NCI-H1092 (cell line): Measurements from ENCODE around the gene INO80D.
"Not testable (repeated sequence)": the region's sequence is repeated elsewhere in the genome, so short reads cannot be mapped to it uniquely, and the experiment has no call there.

Experiments
- DNase-seq: peaks from one replicate; lab custom pipeline; 2025; lab: John Stamatoyannopoulos, UW

INO80D gene, protein sequence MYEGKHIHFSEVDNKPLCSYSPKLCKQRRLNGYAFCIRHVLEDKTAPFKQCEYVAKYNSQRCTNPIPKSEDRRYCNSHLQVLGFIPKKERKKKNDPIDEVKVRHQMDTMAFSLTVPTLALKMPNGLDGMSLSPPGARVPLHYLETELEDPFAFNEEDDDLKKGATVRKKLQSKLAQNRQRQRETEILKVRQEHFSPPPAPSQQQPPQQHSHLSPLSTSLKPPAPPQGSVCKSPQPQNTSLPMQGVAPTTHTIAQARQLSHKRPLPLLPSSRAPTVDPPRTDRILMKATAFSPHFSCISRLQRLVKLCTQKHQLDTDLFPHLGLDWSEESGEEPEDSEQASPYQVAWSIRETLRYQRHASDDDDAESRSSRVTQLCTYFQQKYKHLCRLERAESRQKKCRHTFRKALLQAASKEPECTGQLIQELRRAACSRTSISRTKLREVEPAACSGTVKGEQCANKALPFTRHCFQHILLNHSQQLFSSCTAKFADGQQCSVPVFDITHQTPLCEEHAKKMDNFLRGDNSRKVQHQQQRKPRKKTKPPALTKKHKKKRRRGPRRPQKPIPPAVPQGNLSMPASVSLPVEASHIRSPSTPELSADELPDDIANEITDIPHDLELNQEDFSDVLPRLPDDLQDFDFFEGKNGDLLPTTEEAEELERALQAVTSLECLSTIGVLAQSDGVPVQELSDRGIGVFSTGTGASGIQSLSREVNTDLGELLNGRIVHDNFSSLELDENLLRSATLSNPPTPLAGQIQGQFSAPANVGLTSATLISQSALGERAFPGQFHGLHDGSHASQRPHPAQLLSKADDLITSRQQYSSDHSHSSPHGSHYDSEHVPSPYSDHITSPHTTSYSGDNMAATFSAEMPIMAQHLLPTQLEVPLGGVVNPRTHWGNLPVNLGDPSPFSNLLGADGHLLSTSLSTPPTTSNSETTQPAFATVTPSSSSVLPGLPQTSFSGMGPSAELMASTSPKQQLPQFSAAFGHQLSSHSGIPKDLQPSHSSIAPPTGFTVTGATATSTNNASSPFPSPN

DNA sequence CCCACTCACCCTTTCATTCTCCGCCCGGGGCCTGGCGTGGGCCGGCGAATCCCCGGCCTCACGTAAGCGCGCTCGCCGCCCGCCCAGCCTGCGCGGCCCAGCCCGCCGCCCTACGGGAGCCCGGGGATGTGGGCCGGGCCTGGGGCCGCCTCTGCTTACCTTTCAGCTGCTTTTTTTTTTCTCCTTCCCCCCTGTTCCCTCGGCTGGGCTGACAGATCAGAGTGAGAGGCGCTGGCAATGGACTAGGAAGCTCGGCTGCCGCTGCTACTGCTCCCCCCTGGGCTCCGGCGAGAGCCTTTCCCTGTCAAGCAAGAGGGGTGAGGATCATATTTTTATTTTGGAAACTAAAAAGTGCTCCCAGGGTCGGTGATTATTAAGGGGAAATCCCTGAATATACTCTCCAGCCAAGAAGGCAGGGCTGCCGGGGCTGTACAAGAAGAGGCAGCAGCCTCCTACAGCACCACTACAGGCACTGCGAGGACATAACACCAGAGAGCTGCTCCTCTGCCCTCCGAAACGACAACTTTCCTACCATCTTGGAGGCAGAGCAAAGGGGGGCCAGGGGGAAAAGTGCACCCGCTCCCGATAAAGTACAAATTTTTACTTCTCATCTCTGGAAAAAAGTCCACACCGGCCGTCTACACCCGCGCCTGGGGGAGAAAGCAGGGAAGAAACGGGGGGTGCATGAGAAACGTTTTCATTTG, at the start of gene INO80D:
INO80D (minus strand) TSS at position 433 of the 704 bp plus-strand sequence. CDS start 23,158 bp downstream, outside the sequence.
- DNase-seq = peak; percentile 68

DNA sequence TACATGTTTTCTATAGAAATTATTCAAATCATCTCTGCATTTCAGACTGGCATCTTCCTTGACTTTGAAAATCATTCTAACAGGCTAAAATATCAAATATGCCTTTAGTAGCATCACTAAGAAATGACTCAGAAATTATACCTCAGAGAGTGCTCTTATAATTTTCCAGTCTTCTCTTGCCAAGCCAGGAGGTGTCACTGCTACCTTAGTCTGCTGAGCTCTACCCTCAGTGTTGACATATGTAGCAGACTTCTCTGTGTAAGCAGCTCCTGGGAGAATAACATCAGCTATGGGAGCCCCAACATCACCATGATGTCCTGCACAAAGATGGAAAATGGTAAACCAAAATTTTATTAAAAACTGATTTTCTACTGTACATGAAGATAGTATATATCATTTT, 41.7 kb upstream of the INO80D start:
- DNase-seq = no peak

DNA sequence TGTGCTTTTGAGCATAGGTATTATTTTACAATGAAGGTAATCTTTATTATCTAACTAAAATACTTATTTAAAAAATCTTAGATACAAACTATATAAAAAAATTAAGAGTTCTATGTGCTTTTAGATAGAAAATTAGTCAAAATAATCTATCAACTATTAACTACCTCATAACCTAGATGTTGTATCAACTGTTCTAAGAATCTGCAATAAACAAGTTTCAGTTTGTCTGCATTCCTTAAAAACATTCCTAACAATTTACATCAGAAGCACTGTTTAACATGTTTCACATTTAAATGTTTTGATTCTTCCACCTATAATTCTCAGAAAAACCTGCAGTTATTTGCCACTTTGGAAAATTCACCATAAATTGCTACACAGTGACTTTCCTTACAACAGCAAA, 39.9 kb upstream of the INO80D start:
- no peak for DNase-seq

DNA sequence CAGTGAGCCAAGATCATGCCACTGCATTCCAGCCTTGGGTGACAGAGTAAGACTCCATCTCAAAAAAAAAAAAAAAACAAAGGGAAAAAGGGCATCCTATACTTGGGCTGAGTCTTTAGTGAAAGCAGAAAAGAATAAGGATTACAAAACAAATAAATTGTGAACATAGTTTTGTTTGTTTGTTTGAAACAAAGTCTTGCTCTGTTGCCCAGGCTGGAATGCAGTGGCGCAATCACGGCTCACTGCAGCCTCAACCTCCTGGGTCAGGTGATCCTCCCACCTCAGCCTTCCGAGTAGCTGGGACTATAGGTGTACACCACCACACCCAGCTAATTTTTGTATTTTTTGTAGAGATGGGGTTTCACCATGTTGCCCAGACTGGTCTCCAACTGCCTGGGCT, 36.6 kb upstream of the INO80D start:
- not testable (repeated sequence) for DNase-seq

DNA sequence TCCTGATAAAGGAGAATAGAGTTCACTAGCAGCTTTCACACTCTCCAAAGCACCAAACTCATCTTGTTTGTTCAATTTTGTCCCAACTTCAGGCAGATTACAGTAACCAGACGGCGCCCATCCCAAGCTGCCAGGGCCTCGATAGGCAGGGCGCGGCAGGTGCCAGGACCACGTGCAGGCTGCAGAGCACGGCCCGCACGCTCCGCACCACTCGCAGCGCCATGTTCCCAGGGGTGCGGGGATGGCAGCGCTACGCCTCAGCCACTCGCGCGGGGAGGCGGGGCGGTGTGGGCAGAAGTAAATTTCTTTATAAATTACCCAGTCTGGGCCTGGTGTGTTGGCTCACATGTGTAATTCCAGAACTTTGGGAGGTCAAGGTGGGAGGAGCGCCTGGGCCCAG, 30.3 kb upstream of the INO80D start:
- DNase-seq = no peak

DNA sequence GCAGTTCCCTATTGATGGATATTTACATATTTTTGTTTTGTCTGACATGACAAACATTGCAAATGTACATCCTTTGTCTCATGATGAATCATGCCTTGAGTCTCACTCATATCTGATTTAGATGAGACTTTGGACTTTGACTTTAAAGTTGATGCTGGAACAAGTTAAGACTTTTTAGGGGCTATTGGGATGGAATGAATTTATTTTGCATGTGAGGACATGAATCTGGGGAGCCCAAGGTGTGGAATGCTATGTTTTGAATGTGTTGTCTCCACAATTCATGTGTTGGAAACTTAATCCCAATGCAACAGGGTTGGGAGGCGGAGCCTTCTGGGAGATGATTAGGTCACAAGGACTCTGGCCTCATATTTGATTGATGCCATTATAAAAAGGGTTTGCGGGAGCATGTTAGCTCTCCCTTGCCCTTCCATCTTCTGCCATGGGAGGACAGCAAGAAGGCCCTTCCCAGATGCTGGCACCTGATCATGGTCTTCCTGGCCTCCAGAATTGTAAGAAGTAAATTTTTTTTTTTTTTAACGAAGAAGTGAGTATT, 29.1 kb upstream of the INO80D start:
- no peak for DNase-seq

DNA sequence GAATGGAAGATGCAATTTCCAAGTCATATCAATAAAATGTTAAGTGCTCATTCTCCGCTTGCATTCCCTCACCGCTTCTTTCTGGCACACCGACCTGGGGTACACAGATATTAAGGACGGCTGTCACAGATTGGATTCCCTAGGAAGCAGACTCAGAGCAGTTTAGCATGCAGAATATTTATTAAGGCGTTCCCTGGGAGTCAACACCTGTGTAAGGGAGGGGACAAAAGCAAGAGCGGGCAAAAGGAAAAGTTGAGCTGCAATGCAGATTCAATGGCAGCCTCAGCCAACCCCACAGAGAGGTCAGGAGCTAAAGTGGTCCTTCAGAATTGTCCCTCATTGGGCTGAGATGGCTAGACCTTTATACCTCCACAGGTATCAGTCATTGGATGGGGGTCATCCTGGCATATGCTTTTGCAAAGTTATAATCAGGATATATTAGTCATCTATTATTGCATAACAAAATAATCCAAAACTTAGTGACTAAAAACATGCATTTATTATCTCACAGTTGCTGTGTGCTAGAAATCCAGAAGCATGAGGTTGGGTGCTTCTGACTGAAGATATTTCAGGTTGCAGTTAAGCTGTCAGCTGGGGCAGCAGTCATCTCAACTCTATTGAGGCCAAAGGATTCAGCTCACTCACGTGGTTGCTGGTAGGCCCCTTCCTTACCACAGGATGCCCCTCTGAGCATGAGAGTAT, 27.0 kb upstream of the INO80D start:
- DNase-seq = no peak

DNA sequence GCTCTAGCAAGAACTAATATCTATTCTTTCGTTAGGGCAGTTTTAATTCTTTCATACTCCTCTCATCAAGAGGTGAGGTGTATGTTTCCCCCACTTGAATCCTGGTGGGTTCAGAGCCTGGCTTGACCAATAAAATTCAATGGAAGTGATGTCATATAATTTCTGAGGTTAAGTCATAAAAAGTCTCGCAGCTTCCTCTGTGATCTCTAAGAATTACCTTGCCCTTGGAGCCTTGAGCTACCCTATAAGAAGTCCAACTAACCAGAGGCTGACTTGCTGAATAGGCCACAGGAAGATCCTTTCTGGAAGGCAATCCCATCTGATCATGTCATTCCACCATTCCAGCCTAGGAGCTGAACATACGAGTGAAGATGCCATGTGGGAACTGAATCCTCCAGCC, 26.1 kb upstream of the INO80D start:
- no peak for DNase-seq

DNA sequence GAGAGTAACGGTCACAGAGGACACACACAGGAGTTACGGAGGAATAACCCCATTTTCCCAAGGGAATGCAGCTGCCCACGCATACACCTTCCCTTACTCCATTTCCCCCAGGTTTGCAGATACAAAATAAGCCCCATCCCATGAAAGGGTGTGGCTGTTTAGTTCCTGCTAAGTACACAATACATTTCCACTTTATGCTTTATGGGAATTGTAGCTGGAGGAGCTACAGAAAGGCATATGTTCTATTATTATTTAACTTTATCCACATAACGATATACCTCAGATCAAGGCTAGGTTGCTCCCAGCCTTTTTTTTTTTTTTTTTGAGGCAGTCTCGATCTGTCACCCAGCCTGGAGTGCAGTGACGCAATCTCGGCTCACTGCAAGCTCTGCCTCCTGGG, 22.7 kb upstream of the INO80D start:
- DNase-seq = no peak

DNA sequence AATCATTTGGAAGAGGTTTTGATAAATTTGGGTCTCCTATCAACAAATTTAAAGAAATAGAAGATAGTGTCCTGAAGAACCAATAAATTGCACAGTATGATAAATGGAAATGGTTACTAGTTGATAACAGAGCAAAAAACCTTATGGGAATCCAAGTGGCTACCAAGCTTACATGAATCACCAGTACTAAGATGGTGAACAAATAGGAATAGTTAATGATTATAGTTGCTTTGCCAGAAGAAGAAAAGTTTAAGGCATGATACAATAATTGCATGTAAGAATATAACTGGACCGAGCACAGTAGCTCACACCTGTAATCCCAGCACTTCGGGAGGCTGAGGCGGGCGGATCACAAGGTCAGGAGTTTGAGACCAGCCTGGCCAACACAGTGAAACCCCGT, 19.6 kb upstream of the INO80D start:
- DNase-seq = no peak

DNA sequence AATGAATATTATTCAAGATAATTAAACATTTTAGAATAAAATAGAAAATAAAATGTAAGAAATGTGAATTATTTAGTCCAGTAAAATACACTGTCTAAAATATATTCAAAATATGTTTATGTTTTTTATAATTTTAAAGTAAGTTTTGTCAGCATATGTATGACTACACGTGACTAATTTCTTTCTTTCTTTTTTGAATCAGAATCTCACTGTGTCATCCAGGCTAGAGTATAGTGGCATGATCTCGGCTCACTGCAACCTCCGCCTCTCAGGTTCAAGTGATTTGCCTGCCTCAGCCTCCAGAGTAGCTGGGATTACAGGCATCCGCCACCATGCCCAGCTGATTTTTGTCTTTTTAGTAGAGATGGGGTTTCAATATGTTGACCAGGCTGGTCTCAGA, 19.1 kb upstream of the INO80D start:
- no peak for DNase-seq

DNA sequence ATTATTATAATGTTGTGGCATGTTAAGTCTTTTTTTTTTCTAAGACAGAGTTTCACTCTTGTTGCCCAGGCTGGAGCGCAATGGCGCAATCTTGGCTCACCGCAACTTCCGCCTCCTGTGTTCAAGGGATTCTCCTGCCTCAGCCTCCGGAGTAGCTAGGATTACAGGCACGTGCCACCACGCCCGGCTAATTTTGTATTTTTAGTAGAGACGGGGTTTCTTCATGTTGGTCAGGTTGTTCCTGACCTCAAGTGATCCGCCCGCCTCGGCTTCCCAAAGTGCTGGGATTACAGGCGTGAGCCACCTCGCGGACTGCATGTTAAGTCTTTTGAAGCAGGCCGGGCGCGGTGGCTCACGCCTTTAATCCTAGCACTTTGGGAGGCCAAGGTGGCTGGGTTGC, 12.9 kb upstream of the INO80D start:
- DNase-seq = not testable (repeated sequence)

DNA sequence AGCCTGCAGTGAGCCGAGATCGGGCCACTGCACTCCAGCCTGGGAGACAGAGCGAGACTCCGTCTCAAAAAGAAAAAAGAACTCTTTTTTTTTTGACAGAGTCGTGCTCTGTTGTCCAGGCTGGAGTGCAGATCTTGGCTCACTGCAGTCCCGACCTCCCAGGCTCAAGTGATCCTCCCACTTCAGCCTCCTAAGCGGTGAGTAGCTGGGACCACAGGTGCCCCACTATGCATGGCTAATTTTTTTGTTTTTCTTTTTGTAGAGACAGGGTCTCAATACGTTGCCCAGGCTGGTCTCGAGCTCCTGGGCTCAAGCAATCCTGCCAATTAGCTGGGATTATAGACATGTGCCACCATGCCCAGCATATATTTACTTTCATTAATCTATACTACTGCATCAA, 12.5 kb upstream of the INO80D start:
- no peak for DNase-seq

DNA sequence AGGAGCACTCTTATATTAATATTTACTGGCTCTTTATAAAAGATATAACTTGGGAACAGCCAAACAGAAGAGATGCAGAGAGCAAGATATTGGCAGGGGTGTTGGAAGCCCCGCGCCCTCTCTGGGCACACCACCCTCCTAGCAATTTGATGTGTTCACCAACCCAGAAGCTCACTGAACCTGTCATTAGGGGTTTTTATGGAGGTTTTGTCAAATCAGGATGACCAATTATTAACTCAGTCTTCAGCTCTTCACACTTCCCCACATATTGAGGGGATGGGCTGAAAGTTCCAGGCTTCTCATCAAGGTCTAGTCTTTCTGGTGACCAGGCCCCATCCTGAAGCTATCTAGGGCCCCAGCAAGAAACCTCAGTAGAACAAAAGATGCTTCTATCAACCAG, 10.9 kb upstream of the INO80D start:
- no peak for DNase-seq

DNA sequence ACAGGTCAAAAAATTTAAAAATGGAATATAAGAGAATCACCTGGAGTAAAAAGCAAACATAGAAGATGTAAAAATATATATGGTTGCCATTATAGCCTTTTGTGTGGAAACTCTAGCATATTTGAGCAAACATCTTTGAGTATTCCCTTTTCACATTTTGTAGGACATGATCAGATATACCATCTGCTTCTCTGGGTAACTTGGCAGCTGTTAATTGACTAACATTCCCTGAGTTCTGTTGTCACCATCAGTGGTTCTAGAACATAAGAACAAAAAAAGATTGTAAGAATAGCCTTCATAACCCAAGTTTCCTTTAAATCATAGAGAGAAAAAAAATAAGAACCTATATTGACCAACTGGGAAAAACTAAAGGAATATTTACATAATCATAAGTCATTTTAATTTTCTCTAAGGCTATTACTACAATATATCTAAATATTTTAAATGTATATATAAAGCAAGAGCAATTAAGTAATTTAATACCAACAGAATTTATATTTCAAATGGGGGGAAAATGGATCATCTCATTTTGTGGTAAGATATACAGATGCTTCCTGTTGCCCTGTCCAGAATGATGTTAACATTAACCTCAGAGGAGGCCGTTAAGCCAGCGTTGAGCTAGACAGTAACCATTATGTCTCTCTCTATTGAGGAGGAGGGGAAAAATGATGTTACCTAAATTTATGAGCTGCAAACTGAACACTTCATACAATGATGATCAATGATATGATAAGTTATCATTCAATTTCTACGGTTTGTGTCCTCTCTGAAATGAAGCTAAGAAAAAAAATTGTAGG, 9.8 kb upstream of the INO80D start:
- DNase-seq = no peak

DNA sequence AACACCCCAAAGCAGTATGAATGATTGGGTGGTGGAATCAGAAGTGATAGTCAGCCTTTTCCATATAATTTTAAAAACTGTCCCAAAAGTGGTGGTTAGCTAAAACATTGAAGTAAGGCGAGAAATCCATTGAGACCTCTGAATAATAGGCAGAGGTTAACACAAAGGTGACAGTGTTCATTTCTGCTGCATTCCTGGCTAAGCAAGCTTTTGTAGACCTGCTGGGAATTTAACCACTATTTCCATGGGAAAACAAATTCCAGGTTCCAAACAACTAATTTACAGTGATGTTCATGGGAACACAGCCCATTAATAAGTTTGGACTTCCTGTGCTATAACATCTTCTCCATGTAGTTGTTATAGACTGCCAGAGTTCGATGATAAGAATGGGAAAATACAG, 6.3 kb upstream of the INO80D start:
- no peak for DNase-seq

DNA sequence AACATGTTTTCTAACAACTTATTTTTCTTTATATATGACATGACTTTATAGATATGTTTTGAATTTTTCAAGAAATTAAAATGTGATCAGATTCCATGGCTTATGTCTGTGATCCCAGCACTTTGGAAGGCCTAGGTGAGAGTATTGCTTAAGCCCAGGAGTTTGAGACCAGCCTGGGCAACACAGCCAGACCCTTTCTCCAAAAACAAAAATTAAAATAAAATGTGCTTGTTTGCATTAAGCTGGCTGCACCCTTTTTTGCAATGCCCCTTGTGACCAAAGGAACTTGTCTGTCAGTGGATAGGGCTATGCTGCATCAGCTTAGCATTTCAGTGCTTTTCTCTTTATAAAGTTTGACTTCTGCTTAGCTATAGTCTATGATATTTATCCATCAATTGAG, 2.3 kb upstream of the INO80D start:
- no peak for DNase-seq

DNA sequence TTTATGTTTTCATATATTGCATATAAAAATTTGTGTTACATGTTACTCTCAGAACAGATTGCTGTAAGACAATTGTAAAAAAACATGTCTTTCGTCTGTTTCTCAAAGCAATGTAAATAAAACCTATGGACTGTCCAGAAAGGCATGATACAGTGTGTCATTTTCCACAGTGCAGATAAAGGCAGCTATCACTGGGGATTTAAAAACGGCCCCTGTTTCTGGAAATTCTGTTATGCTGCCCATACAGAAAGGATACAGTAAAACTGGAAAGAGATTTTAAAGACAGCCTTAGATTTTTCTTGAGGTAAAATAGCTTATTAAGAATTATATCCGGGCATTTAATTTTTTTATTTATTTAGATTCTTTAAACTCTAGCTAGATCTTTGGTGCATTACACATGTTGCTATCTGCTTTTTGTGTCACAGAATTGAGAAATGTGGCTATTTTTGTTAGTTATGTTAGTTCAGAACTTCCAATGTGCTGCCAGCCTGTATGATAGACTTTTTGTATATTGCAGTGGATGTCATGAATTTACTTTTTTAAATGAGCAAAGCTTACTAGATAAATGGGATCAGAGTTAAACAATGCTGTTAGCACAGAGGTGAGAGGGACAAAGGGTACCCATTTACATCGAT, 859 bp upstream of the INO80D start:
- no peak for DNase-seq

DNA sequence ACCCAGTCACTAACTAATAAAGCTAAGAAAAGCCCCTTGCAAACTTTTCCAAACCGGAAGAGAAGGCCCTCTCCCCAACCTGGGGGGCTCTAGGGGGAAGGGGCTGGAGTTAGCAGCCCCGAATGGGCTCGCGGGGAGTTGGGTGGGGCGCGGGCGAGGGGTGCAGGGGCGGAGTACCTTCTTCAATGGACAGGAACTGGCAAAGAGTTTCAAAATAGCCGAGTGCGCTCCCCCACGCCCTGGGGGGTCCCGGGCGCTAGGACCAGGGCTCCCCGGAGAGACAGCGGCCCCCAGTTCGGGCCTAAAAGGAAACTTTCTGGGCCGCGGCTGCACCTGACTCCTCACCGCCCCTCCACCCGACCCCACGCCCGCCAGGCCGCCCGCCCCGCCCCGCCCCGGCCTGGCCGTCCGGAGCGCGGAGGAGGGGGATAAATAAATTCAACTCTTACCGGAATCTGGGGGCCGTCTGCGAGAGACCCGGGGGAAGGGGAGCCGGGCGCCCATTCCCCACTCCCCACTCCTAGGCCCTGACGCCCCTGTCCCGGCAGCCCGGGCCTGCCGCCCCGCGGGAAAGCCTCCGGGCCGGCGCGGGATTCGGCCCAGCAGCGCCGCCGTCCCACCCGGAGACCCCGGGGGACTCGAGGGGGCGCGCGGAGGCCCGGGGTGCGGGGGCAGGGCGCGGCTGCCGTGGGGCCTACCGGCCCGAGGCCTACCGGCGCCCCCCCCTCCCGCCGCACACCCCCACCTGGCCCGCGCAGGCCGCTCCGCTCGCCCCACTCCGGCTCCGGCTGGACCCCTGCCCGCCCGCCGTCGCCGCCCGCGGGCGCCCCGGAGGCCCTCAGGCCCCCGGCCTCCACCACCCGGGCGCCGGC, 868 bp downstream of the INO80D start:
- no peak for DNase-seq
